Upper lobe of right lung (tissue), 1 donor: Measurements from ENCODE around the gene CADM1. TPM values are rescaled to one million over a fixed set of nuclear protein-coding genes. Genes with fewer than 3 reads are reported as not detected.

ENCODE experiments used
- ATAC-seq: fragments of 200-7000 bp; cut with Tn5 transposase; one replicate; pipeline ENCODE4 v1.9.1; 2020; ENCODE audit warnings: mild to moderate bottlenecking, moderate library complexity
- DNase-seq: peaks from one replicate; pipeline ENCODE4 v3.0.0-alpha.2; 2020
- H3K27ac ChIP-seq: fragments of 200-600 bp; one replicate; pipeline ENCODE4 v1.8.0; 2022
- H3K27me3 ChIP-seq: fragments of 200-600 bp; one replicate; pipeline ENCODE4 v1.8.0; 2022; ENCODE audit warnings: mild to moderate bottlenecking
- H3K36me3 ChIP-seq: fragments of 200-600 bp; one replicate; pipeline ENCODE4 v1.8.0; 2022
- H3K4me1 ChIP-seq: fragments of 200-600 bp; one replicate; pipeline ENCODE4 v1.8.0; 2022
- H3K4me3 ChIP-seq: fragments of 200-600 bp; one replicate; pipeline ENCODE4 v1.8.0; 2022; ENCODE audit warnings: mild to moderate bottlenecking
- H3K9me3 ChIP-seq: fragments of 200-600 bp; one replicate; pipeline ENCODE4 v1.8.0; 2022
- intact Hi-C: fragments of 100-400 bp; cut with DNase I; formaldehyde crosslinking; loops from one replicate; pipeline ENCODE4 v1.11.0; 2022
- total RNA-seq: library from RNA; stranded (reverse); fragmentation: NEBNext Ultra II Directional; extraction: Animal tissue kit (Norgen Biotek cat#: 25700); gene quantifications from one replicate; pipeline ENCODE4 v1.2.1, GENCODE V29; 2021
- TF ChIP-seq, protein P1 (sequence below): fragments of 200-600 bp; IDR thresholded peaks from one replicate; pipeline ENCODE4 v1.8.0; 2022; ENCODE audit warnings: antibody characterized with exemption
- donor health status: DM: no; HTN: yes; CAD: no; lungs with severe emphysema.

CADM1 gene
- total RNA-seq, 1 donor from 2014 or later: 222 TPM

DNA sequence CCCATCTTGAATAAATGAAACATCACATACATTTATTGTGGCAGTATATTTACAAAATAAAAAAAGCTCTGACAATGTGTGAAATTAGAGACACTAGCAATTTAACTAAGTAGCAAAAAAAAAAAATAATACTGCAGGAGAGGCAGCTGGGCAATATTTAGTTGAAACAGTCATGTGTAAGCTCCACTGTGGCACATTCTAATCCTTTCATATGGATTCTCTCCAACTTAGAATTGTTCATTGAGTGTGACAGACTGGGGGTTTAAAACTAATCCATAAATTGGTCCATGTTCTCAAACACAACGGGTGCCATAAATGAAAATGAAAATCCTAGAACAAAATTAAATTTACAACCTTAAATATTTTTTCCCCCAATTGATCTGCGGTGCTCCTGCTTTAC is 302.1 kb downstream of the CADM1 start:
- intact Hi-C loops: no loop called here
- Histone ChIP-seq H3K27me3 (no peaks in the 10 kb centered on the region), H3K4me3 (no peak overlapping the region), H3K27ac (no peak overlapping the region), H3K9me3 (no peaks in the 10 kb centered on the region), H3K4me1 (no peaks in the 10 kb centered on the region), H3K36me3 (no peaks in the 10 kb centered on the region)
- ATAC-seq (no peak), DNase-seq (no peak)
- TF ChIP-seq, protein P1, sequence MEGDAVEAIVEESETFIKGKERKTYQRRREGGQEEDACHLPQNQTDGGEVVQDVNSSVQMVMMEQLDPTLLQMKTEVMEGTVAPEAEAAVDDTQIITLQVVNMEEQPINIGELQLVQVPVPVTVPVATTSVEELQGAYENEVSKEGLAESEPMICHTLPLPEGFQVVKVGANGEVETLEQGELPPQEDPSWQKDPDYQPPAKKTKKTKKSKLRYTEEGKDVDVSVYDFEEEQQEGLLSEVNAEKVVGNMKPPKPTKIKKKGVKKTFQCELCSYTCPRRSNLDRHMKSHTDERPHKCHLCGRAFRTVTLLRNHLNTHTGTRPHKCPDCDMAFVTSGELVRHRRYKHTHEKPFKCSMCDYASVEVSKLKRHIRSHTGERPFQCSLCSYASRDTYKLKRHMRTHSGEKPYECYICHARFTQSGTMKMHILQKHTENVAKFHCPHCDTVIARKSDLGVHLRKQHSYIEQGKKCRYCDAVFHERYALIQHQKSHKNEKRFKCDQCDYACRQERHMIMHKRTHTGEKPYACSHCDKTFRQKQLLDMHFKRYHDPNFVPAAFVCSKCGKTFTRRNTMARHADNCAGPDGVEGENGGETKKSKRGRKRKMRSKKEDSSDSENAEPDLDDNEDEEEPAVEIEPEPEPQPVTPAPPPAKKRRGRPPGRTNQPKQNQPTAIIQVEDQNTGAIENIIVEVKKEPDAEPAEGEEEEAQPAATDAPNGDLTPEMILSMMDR: no peak

DNA sequence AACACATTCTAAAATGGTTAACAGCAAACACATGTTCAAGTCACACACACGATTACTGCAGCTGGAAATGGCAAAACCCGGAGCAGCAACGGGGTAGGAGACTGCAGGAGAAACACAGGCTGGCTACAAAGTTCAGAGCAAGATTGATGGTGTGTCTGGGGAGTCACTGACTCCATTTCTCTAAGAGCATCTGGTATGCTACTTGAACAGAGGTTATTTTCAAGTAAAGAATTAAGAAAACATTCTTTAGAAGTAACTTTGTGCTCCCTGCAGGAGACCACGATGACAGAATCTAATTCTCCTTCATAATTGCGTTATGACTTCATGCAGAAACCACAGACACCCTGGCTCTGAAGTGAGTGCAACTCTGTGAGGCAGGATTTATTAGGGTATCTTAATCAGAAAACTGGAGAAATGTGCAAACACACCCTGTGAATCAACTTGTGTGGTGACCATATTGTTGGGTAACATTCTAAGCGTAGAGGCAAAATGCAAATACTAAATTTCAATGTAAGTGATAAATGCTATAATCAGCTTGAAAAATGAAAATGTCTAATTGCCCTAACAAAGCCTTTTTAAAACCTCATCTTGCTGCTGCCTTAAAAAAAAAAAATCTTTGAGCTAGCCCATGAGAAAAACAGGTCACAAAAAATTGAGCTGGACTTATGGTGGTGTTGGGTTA is 303.0 kb downstream of the CADM1 start:
- intact Hi-C loops: no loop called here
- no peak overlapping the region for H3K4me3 ChIP-seq
- TF ChIP-seq, protein P1: no peak
- H3K4me1 ChIP-seq: no peaks in the 10 kb centered on the region
- H3K9me3 ChIP-seq: no peaks in the 10 kb centered on the region
- H3K36me3 ChIP-seq: no peaks in the 10 kb centered on the region
- H3K27me3 ChIP-seq: no peaks in the 10 kb centered on the region
- DNase-seq (no peak), ATAC-seq (no peak)
- H3K27ac ChIP-seq: no peak overlapping the region

DNA sequence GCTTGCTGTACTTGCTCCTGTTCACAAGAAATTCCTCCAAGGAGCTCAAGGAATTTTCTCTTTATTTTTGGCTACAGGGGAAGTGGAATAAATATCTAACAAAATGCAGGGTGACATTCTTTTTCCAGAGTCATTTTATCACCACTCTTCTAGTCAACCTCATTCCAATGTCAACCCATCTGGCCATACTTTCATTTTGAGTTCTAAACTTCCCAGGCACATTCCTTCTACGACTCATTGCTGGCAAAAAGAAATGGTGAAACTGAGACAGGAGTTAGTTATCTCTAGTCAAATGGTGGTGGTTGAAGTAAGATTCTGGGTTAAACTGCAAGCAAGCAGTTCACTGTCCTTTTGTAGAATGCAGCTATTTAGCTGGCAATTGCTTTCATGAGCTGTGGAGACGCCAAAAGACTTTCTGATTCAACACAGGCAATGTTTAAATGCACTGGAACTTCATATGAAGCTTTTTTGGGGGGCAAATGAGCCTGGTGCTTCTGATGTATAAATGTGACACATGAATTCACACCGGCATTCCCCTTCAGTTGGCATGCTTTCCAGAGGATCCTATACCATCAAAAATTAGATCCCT is 304.6 kb downstream of the CADM1 start:
- intact Hi-C loops: no loop called here
- Histone ChIP-seq H3K27me3 (no peaks in the 10 kb centered on the region), H3K4me3 (no peak overlapping the region), H3K4me1 (no peaks in the 10 kb centered on the region), H3K27ac (no peak overlapping the region), H3K9me3 (no peaks in the 10 kb centered on the region), H3K36me3 (no peaks in the 10 kb centered on the region)
- DNase-seq (no peak), ATAC-seq (no peak)
- TF ChIP-seq, protein P1: no peak

DNA sequence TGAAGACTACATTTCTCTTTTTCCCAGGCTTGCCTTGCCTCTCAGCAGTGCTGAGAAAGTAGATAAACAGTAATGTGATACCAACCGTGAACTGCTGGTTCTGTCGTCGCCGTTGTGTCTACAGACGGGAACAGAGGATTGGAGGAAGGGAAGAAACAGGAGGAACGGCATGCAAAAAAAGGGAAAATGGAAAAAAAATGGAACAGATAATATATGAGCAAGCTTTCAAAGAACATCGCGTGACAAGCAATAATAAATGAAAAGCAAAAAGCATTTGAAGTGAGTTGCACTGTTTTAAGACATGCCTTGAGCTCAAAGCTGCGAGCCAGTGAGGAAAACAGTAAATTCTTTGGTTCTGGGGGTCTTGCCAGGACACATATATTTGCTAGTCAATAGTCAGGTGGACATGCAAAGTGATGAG is 305.9 kb downstream of the CADM1 start:
- no peak overlapping the region for H3K27ac ChIP-seq
- TF ChIP-seq, protein P1: no peak
- no peak overlapping the region for H3K4me3 ChIP-seq
- no peaks in the 10 kb centered on the region for H3K27me3 ChIP-seq
- no peaks in the 10 kb centered on the region for H3K9me3 ChIP-seq
- no peaks in the 10 kb centered on the region for H3K4me1 ChIP-seq
- ATAC-seq (no peak), DNase-seq (no peak)
- no peaks in the 10 kb centered on the region for H3K36me3 ChIP-seq
- intact Hi-C loops: no loop called here

DNA sequence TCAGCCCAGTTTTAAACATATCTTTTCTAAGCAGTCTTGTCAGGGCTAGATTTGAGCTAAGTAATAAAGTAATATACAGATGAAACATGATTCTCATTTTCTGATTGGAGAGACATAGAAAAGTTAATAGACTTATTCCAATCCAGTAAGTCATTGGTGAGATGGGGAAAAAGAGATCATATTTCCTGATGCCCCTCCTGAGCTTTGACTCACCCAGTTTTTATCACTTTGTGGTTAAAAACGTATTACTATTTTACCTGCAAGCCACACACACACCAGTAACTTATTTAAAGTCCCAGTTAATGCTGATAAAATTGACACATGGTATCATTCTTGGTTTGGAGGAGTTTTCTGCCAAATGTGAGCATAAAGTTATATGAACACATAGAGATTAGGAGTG is 306.8 kb downstream of the CADM1 start:
- intact Hi-C loops: no loop called here
- Histone ChIP-seq H3K36me3 (no peaks in the 10 kb centered on the region), H3K27me3 (no peaks in the 10 kb centered on the region), H3K9me3 (no peaks in the 10 kb centered on the region), H3K4me3 (no peak overlapping the region), H3K27ac (no peak overlapping the region), H3K4me1 (no peaks in the 10 kb centered on the region)
- ATAC-seq (no peak), DNase-seq (no peak)
- TF ChIP-seq, protein P1: no peak
